ENCODE data around the gene P2RX6. TPM values are rescaled to one million over a fixed set of nuclear protein-coding genes. Genes with fewer than 3 reads are reported as not detected.
"Not testable (repeated sequence)": the region's sequence is repeated elsewhere in the genome, so short reads cannot be mapped to it uniquely, and the experiment has no call there.

The P2RX6 gene
- total RNA-seq, 1 donor from 2014 or later: under 0.01 TPM

GRCh38 chr22:21054714-21055563 lies 40.0 kb downstream of the P2RX6 start:
- DNase-seq: no peak

GRCh38 chr22:21055564-21055834 lies 40.5 kb downstream of the P2RX6 start:
- no peak for DNase-seq

GRCh38 chr22:21055880-21056319 lies 40.9 kb downstream of the P2RX6 start:
- DNase-seq: no peak

GRCh38 chr22:21060363-21060762 lies 45.4 kb downstream of the P2RX6 start:
- DNase-seq: not testable (repeated sequence)

GRCh38 chr22:21061660-21062321 lies 46.8 kb downstream of the P2RX6 start:
- not testable (repeated sequence) for DNase-seq

GRCh38 chr22:21064425-21064824 lies 49.5 kb downstream of the P2RX6 start:
- not testable (repeated sequence) for DNase-seq

- DNase-seq: no peak
Measured at GRCh38 chr22:21064917-21065864, 50.2 kb downstream of the P2RX6 start.

- DNase-seq: no peak
Measured at GRCh38 chr22:21067075-21067900, 52.3 kb downstream of the P2RX6 start.

GRCh38 chr22:21067901-21068680 lies 53.1 kb downstream of the P2RX6 start:
- DNase-seq: no peak

GRCh38 chr22:21068681-21069276 lies 53.8 kb downstream of the P2RX6 start:
- no peak for DNase-seq

GRCh38 chr22:21069375-21069774 lies 54.4 kb downstream of the P2RX6 start:
- DNase-seq: no peak

GRCh38 chr22:21070690-21071615 lies 56.0 kb downstream of the P2RX6 start:
- DNase-seq: no peak

- DNase-seq: not testable (repeated sequence)
Measured at GRCh38 chr22:21071796-21072195, 56.8 kb downstream of the P2RX6 start.

- DNase-seq: no peak
Measured at GRCh38 chr22:21073023-21073422, 58.1 kb downstream of the P2RX6 start.

GRCh38 chr22:21073482-21073881 lies 58.5 kb downstream of the P2RX6 start:
- no peak for DNase-seq

- DNase-seq: peak; percentile 9
Measured at GRCh38 chr22:21074102-21074715, 59.2 kb downstream of the P2RX6 start.

GRCh38 chr22:21075516-21076138 lies 60.7 kb downstream of the P2RX6 start:
- no peak for DNase-seq

- no peak for DNase-seq
Measured at GRCh38 chr22:21076912-21077625, 62.1 kb downstream of the P2RX6 start.
